Measurements from ENCODE around the gene MS4A18.

MS4A18 gene

GRCh38 chr11:60790726-60791125, 66.2 kb downstream of the MS4A18 start:
- DNase-seq, result no peak

GRCh38 chr11:60791153-60791933, 66.8 kb downstream of the MS4A18 start:
- DNase-seq, result no peak

DNA sequence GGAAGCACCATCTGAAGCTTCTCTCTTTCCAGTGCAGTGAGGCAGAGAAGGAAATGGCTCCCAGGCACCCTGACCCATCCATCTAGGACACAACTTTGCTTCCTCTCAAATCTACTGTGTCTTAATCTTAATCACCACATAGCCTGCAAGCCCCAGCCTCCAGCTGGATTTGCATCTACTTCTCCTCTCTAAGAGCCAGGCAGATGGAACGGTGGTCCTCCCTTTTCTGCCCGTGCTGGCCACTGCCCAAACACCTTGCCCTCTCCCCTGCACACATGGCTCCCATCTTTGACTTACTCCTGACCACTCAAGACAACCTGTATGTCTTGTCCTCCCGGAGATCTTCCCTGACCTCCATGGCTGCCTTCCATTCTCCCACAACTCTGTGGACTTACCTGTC, 68.0 kb downstream of the MS4A18 start:
- no peak for DNase-seq
